Measurements from ENCODE around the gene POLR3G.

POLR3G gene

GRCh38 chr5:90558344-90559192 is 83.9 kb downstream of the POLR3G start, which contains the start of gene ADGRV1:
Gene ADGRV1 (plus strand): TSS chr5:90558797. CDS start chr5:90558896, 99 bp downstream.
- peak; percentile 93 for DNase-seq (ENCODE audit: low read depth, low spot score)
- peaks cover 2% of the 10 kb centered on the region for H3K4me1 ChIP-seq (ENCODE audit: insufficient read depth, insufficient read length)
- peak within 1 kb of the TSS; percentile 73 for H3K9ac ChIP-seq (ENCODE audit: insufficient read length, low read depth)
- H3K27me3 ChIP-seq (ENCODE audit: insufficient read depth, insufficient read length): peaks cover 6% of the 10 kb centered on the region
- peak within 1 kb of the TSS; percentile 70 for H3K4me3 ChIP-seq (ENCODE audit: insufficient read length, low read depth)
- no peaks in the 10 kb centered on the region for H3K36me3 ChIP-seq (ENCODE audit: insufficient read depth, insufficient read length, low read length)
- H3K9me3 ChIP-seq (ENCODE audit: insufficient read depth, low read length): no peaks in the 10 kb centered on the region
- TF ChIP-seq ZNF274 (IDR thresholded peaks at IDR 0.05; ENCODE audit: low read depth, low read length): no peak
- TF ChIP-seq YY1 (IDR thresholded peaks at IDR 0.05; ENCODE audit: insufficient read depth, insufficient read length): no peak
- no peak for TF ChIP-seq SUZ12 (IDR thresholded peaks at IDR 0.05; ENCODE audit: extremely low read depth, insufficient read depth, insufficient read length)

GRCh38 chr5:90560771-90561170 is 86.1 kb downstream of the POLR3G start:
- TF ChIP-seq SUZ12 (IDR thresholded peaks at IDR 0.05; ENCODE audit: extremely low read depth, insufficient read depth, insufficient read length) (no peak), ZNF274 (IDR thresholded peaks at IDR 0.05; ENCODE audit: low read depth, low read length) (no peak), YY1 (IDR thresholded peaks at IDR 0.05; ENCODE audit: insufficient read depth, insufficient read length) (no peak)
- DNase-seq (ENCODE audit: low read depth, low spot score): no peak
- H3K36me3 ChIP-seq (ENCODE audit: insufficient read depth, insufficient read length, low read length): no peaks in the 10 kb centered on the region
- peaks cover 2% of the 10 kb centered on the region for H3K4me1 ChIP-seq (ENCODE audit: insufficient read depth, insufficient read length)
- H3K9me3 ChIP-seq (ENCODE audit: insufficient read depth, low read length): no peaks in the 10 kb centered on the region
- H3K4me3 ChIP-seq (ENCODE audit: insufficient read length, low read depth): no peak overlapping the region
- H3K9ac ChIP-seq (ENCODE audit: insufficient read length, low read depth): no peak overlapping the region
- peaks cover 6% of the 10 kb centered on the region for H3K27me3 ChIP-seq (ENCODE audit: insufficient read depth, insufficient read length)

- TF ChIP-seq YY1 (IDR thresholded peaks at IDR 0.05; ENCODE audit: insufficient read depth, insufficient read length) (no peak), ZNF274 (IDR thresholded peaks at IDR 0.05; ENCODE audit: low read depth, low read length) (no peak), SUZ12 (IDR thresholded peaks at IDR 0.05; ENCODE audit: extremely low read depth, insufficient read depth, insufficient read length) (no peak)
- no peaks in the 10 kb centered on the region for H3K36me3 ChIP-seq (ENCODE audit: insufficient read depth, insufficient read length, low read length)
- H3K4me3 ChIP-seq (ENCODE audit: insufficient read length, low read depth): no peak overlapping the region
- peaks cover 2% of the 10 kb centered on the region for H3K4me1 ChIP-seq (ENCODE audit: insufficient read depth, insufficient read length)
- H3K9ac ChIP-seq (ENCODE audit: insufficient read length, low read depth): no peak overlapping the region
- H3K9me3 ChIP-seq (ENCODE audit: insufficient read depth, low read length): no peaks in the 10 kb centered on the region
- peaks cover 3% of the 10 kb centered on the region for H3K27me3 ChIP-seq (ENCODE audit: insufficient read depth, insufficient read length)
- no peak for DNase-seq (ENCODE audit: low read depth, low spot score)
Observed at GRCh38 chr5:90561766-90562165, 87.1 kb downstream of the POLR3G start.

GRCh38 chr5:90562341-90562740 is 87.7 kb downstream of the POLR3G start:
- Histone ChIP-seq H3K9ac (ENCODE audit: insufficient read length, low read depth) (no peak overlapping the region), H3K4me1 (ENCODE audit: insufficient read depth, insufficient read length) (peaks cover 2% of the 10 kb centered on the region)

DNA sequence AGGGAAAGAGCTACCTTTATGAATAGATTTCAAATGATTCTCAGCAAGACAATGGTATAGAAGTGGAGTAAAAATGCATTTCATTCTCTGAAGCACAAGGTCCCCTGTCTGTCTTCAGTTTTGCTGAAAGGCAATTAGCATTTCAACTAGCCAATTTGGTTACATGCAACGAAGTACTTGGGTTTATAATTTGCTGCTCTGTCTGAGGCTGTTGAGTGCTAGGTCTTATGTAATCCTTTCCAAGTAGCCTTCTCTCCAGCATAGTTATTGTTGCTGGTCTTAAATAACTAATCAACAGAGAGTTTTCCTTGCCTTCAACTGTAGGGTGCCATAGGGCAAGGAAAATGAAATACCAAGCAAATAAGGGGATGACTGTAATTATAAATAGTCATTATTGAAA is 88.4 kb downstream of the POLR3G start:
- no peak for TF ChIP-seq ZNF274 (IDR thresholded peaks at IDR 0.05; ENCODE audit: low read depth, low read length)
- no peak for TF ChIP-seq SUZ12 (IDR thresholded peaks at IDR 0.05; ENCODE audit: extremely low read depth, insufficient read depth, insufficient read length)
- TF ChIP-seq YY1 (IDR thresholded peaks at IDR 0.05; ENCODE audit: insufficient read depth, insufficient read length): no peak
- no peak for DNase-seq (ENCODE audit: low read depth, low spot score)
- Histone ChIP-seq H3K4me3 (ENCODE audit: insufficient read length, low read depth) (no peak overlapping the region), H3K4me1 (ENCODE audit: insufficient read depth, insufficient read length) (peaks cover 2% of the 10 kb centered on the region), H3K9ac (ENCODE audit: insufficient read length, low read depth) (no peak overlapping the region), H3K9me3 (ENCODE audit: insufficient read depth, low read length) (no peaks in the 10 kb centered on the region), H3K27me3 (ENCODE audit: insufficient read depth, insufficient read length) (no peaks in the 10 kb centered on the region), H3K36me3 (ENCODE audit: insufficient read depth, insufficient read length, low read length) (no peaks in the 10 kb centered on the region)

More at GRCh38 chr5:90562341-90562740, 87.7 kb downstream of the POLR3G start:
- TF ChIP-seq YY1 (IDR thresholded peaks at IDR 0.05; ENCODE audit: insufficient read depth, insufficient read length): no peak
- no peak for TF ChIP-seq SUZ12 (IDR thresholded peaks at IDR 0.05; ENCODE audit: extremely low read depth, insufficient read depth, insufficient read length)
- no peak for TF ChIP-seq ZNF274 (IDR thresholded peaks at IDR 0.05; ENCODE audit: low read depth, low read length)
- Histone ChIP-seq H3K4me3 (ENCODE audit: insufficient read length, low read depth) (no peak overlapping the region), H3K27me3 (ENCODE audit: insufficient read depth, insufficient read length) (peaks cover 3% of the 10 kb centered on the region), H3K36me3 (ENCODE audit: insufficient read depth, insufficient read length, low read length) (no peaks in the 10 kb centered on the region), H3K9me3 (ENCODE audit: insufficient read depth, low read length) (no peaks in the 10 kb centered on the region)
- no peak for DNase-seq (ENCODE audit: low read depth, low spot score)
